ENCODE data around the gene RPP40.

DNA sequence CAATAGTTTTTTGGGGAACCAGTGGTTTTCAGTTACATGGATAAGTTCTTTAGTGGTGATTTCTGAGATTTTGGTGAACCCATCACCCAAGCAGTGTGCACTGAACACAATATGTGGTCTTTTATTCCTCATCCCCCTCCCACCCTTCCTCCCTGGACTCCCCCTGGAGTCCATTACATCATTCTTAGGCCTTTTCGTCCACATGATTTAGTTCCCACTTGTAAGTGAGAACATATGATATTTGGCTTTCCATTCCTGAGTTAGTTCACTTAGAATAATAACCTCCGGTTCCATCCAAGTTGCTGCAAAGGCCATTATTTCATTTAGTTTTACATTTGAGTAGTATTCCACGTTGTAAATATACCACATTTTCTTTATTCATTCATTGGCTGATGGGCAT lies 28.3 kb downstream of the RPP40 start:
- TF ChIP-seq, protein P1, sequence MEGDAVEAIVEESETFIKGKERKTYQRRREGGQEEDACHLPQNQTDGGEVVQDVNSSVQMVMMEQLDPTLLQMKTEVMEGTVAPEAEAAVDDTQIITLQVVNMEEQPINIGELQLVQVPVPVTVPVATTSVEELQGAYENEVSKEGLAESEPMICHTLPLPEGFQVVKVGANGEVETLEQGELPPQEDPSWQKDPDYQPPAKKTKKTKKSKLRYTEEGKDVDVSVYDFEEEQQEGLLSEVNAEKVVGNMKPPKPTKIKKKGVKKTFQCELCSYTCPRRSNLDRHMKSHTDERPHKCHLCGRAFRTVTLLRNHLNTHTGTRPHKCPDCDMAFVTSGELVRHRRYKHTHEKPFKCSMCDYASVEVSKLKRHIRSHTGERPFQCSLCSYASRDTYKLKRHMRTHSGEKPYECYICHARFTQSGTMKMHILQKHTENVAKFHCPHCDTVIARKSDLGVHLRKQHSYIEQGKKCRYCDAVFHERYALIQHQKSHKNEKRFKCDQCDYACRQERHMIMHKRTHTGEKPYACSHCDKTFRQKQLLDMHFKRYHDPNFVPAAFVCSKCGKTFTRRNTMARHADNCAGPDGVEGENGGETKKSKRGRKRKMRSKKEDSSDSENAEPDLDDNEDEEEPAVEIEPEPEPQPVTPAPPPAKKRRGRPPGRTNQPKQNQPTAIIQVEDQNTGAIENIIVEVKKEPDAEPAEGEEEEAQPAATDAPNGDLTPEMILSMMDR (IDR thresholded peaks at IDR 0.05) = no peak
- no peak for TF ChIP-seq POLR2A (IDR thresholded peaks at IDR 0.05)
